ENCODE measurements around the gene GRIK4. TPM values are rescaled to one million over a fixed set of nuclear protein-coding genes. Genes with fewer than 3 reads are reported as not detected.

Gene GRIK4
- total and polyA plus RNA-seq, 2 donors (not counting 3 experiments of a cell fraction or from before 2014, with no cell fraction given) = 0.81 to 1.6 TPM

DNA sequence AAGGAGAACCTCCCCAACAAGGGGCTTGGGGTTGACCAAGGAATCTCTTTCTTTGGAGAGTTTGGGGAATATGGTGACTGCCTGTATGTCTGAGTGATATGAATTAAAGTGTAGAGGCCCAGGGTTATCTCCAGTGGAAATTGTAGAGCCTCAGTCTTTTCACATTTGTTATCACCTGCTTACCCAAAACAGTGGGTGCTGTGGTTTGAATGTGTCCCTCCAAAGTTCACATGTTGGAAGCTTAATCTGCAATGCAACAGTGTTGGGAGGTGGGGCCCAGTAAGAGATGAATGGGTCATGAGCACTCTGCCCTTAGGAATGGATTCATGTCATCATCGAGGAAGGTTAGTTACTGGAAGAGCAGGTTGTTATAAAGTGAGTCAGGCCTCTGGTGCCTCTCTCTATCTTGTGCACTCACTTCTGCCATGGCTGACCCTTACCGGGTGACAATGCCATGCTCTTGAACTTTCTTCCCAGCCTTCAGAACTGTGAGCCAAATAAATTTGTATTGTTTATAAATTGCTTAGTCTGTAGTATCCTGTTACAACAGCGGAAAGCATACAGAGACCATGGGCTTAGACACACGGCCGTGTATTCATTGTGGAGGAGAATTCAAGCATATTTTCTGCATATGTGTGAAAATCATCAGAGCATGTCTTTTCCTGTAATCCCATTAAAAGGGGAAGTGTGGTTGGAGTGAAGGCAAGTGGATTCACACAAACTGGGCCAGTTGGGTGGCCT, 398.3 kb downstream of the GRIK4 start:
- no peaks in the 10 kb centered on the region for H3K9me1 ChIP-seq (replicated peaks; ENCODE audit: control insufficient read depth, extremely low read depth, insufficient read depth, low read length)
- no peak overlapping the region for H3K4me3 ChIP-seq (replicated peaks in 1 of 3; ENCODE audit: insufficient read depth in 1 of 3, low read depth in 1 of 3, low read length in 3 of 3)
- no peak overlapping the region for H2AFZ ChIP-seq (ENCODE audit: low read depth, low read length)
- TF ChIP-seq GATA2 (IDR thresholded peaks at IDR 0.05; ENCODE audit: insufficient read depth, insufficient read length, low read depth, low read length) = no peak
- H3K36me3 ChIP-seq (ENCODE audit: control insufficient read depth in 2 of 2, extremely low read depth in 1 of 2, insufficient read depth in 2 of 2, low read length in 2 of 2) = no peaks in the 10 kb centered on the region
- ChIA-PET CTCF (no interaction called here), POLR2A (no interaction called here)
- dilution Hi-C loops (cut with MboI; ENCODE audit: extremely low pct_ligation_motif_present, low sequenced_read_pairs) (no loop called here), intact Hi-C loops (cut with micrococcal nuclease) (no loop called here)
- no peak overlapping the region for H3K27ac ChIP-seq (ENCODE audit: insufficient read depth, low read depth, low read length)
- H3K79me2 ChIP-seq (ENCODE audit: control insufficient read depth, insufficient read depth, low read length) = no peaks in the 10 kb centered on the region
- DNase-seq (ENCODE audit: low read depth, low spot score) = no peak
- FAIRE-seq = no peak
- H3K9me3 ChIP-seq (replicated peaks; ENCODE audit: control insufficient read depth, insufficient read depth, low read length) = no peaks in the 10 kb centered on the region
- BruUV-seq (replicated peaks) = no TSS peak
- no peak overlapping the region for H3K9ac ChIP-seq (replicated peaks; ENCODE audit: extremely low read depth, insufficient read depth, low read length)
- no peaks in the 10 kb centered on the region for H4K20me1 ChIP-seq (replicated peaks; ENCODE audit: control insufficient read depth, extremely low read depth, insufficient read depth, low read length)
- H3K4me1 ChIP-seq (ENCODE audit: control insufficient read depth, extremely low read depth, insufficient read depth, low read length) = no peaks in the 10 kb centered on the region
- H3K27me3 ChIP-seq (ENCODE audit: control insufficient read depth in 2 of 2, insufficient read depth in 2 of 2, low read length in 2 of 2) = no peaks in the 10 kb centered on the region
- H3K4me2 ChIP-seq (ENCODE audit: insufficient read depth, low read length) = no peak overlapping the region

DNA sequence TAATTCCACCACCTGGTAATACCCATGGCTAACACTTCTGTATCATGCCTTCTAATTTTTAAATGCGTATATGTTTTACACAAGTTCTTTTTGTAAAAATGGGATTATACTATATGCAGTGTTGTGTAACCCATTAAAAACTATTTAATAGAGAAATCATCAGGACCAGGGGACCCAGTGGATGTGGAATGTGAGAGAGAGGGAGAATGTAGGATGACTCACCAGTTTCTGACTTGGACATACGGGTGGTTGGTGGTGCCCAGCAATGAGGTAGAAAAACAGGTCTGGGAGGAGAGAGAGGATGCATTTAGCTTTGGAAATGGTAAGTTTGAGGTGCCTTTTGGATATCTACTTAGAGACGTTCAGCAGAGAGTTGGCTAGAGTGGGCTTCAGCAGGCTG, 400.4 kb downstream of the GRIK4 start:
- H3K79me2 ChIP-seq (ENCODE audit: control insufficient read depth, insufficient read depth, low read length) = no peaks in the 10 kb centered on the region
- ChIA-PET POLR2A (no interaction called here), CTCF (interaction anchor here (0.7 to 2.4 kb wide), 5 partner anchors 21 to 679 kb away, joined by 3 to 18 read pairs (median 4); no protein-coding TSS in a partner anchor)
- H3K9me3 ChIP-seq (replicated peaks; ENCODE audit: control insufficient read depth, insufficient read depth, low read length) = no peaks in the 10 kb centered on the region
- H3K4me2 ChIP-seq (ENCODE audit: insufficient read depth, low read length) = no peak overlapping the region
- no peak overlapping the region for H3K4me3 ChIP-seq (replicated peaks in 1 of 3; ENCODE audit: insufficient read depth in 1 of 3, low read depth in 1 of 3, low read length in 3 of 3)
- TF ChIP-seq JUN (IDR thresholded peaks at IDR 0.05; ENCODE audit: borderline replicate concordance, insufficient read depth, insufficient read length, low read depth) (no peak), MYC (IDR thresholded peaks at IDR 0.05; ENCODE audit: low read depth, low read length) (no peak), EZH2 (IDR thresholded peaks at IDR 0.05; ENCODE audit: borderline replicate concordance, low read depth, low read length, severe bottlenecking) (no peak), POLR2A (IDR thresholded peaks at IDR 0.05; ENCODE audit: low read depth, low read length) (no peak), POLR2AphosphoS5 (IDR thresholded peaks at IDR 0.05; ENCODE audit: insufficient read depth, low read depth, low read length) (no peak), GATA2 (IDR thresholded peaks at IDR 0.05; ENCODE audit: insufficient read depth, insufficient read length, low read depth, low read length) (no peak), FOS (IDR thresholded peaks at IDR 0.05; ENCODE audit: borderline replicate concordance, insufficient read depth, low read length) (no peak)
- TF ChIP-seq, protein P1, sequence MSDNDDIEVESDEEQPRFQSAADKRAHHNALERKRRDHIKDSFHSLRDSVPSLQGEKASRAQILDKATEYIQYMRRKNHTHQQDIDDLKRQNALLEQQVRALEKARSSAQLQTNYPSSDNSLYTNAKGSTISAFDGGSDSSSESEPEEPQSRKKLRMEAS (IDR thresholded peaks at IDR 0.05; ENCODE audit: insufficient read depth, insufficient read length) = no peak
- TF ChIP-seq, protein P2, sequence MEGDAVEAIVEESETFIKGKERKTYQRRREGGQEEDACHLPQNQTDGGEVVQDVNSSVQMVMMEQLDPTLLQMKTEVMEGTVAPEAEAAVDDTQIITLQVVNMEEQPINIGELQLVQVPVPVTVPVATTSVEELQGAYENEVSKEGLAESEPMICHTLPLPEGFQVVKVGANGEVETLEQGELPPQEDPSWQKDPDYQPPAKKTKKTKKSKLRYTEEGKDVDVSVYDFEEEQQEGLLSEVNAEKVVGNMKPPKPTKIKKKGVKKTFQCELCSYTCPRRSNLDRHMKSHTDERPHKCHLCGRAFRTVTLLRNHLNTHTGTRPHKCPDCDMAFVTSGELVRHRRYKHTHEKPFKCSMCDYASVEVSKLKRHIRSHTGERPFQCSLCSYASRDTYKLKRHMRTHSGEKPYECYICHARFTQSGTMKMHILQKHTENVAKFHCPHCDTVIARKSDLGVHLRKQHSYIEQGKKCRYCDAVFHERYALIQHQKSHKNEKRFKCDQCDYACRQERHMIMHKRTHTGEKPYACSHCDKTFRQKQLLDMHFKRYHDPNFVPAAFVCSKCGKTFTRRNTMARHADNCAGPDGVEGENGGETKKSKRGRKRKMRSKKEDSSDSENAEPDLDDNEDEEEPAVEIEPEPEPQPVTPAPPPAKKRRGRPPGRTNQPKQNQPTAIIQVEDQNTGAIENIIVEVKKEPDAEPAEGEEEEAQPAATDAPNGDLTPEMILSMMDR (IDR thresholded peaks at IDR 0.05; ENCODE audit: extremely low read depth in 1 of 2, insufficient read depth in 1 of 2, low read depth in 1 of 2, low read length in 2 of 2) = no peak
- intact Hi-C loops (cut with micrococcal nuclease) = no loop called here
- H4K20me1 ChIP-seq (replicated peaks; ENCODE audit: control insufficient read depth, extremely low read depth, insufficient read depth, low read length) = no peaks in the 10 kb centered on the region
- H3K4me1 ChIP-seq (ENCODE audit: control insufficient read depth, extremely low read depth, insufficient read depth, low read length) = no peaks in the 10 kb centered on the region
- H3K27ac ChIP-seq (ENCODE audit: insufficient read depth, low read depth, low read length) = no peak overlapping the region
- H2AFZ ChIP-seq (ENCODE audit: low read depth, low read length) = no peak overlapping the region
- H3K9ac ChIP-seq (replicated peaks; ENCODE audit: extremely low read depth, insufficient read depth, low read length) = no peak overlapping the region
- no peaks in the 10 kb centered on the region for H3K27me3 ChIP-seq (ENCODE audit: control insufficient read depth in 2 of 2, insufficient read depth in 2 of 2, low read length in 2 of 2)
- dilution Hi-C loops (cut with MboI; ENCODE audit: extremely low pct_ligation_motif_present, low sequenced_read_pairs) = no loop called here
- no peak for FAIRE-seq
- BruUV-seq (replicated peaks) = no TSS peak
- H3K36me3 ChIP-seq (ENCODE audit: control insufficient read depth in 2 of 2, extremely low read depth in 1 of 2, insufficient read depth in 2 of 2, low read length in 2 of 2) = no peaks in the 10 kb centered on the region
- no peak for DNase-seq (ENCODE audit: low read depth, low spot score)
- no peaks in the 10 kb centered on the region for H3K9me1 ChIP-seq (replicated peaks; ENCODE audit: control insufficient read depth, extremely low read depth, insufficient read depth, low read length)
